ENCODE results near the gene SLC6A1. TPM values are rescaled to one million over a fixed set of nuclear protein-coding genes. Genes with fewer than 3 reads are reported as not detected.

SLC6A1 gene
- total and polyA plus RNA-seq, 2 of the 13 experiments (the other 11 are each of a cell fraction or from before 2014, with no cell fraction given) = not detected

DNA sequence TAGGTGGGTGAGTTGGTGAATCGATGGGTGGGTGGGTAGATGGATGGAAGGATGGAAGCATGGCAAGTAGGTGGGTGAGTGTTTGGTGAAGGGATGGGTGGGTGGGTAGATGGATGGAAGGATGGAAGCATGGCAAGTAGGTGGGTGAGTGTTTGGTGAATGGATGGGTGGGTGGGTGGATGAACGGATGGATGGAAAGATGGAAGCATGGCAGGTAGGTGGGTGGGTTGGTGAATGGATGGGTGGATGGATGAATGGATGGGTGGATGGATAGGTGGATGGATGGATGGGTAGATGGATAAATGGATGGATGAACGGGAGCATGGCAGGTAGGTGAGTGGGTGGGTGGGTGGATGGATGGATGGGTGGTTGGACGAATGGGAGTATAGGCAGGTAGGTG lies 65.1 kb downstream of the SLC6A1 start:
- no peak overlapping the region for H2AFZ ChIP-seq (ENCODE audit: low read length)
- FAIRE-seq (no peak), ATAC-seq (no peak), DNase-seq (ENCODE audit: low spot score) (no peak)
- in situ Hi-C loops (cut with HindIII; ENCODE audit: extremely low pct_ligation_motif_present, low pct_unique_long_range_greater_than_20kb) = no loop called here
- H3K4me2 ChIP-seq (ENCODE audit: low read depth, low read length) = no peak overlapping the region
- H3K9ac ChIP-seq (ENCODE audit: insufficient read depth, low read depth, low read length) = no peak overlapping the region
- no peaks in the 10 kb centered on the region for H3K36me3 ChIP-seq (replicated peaks in 1 of 2; ENCODE audit: control insufficient read depth in 1 of 2, insufficient read depth in 2 of 2, low read length in 2 of 2)
- H3K4me1 ChIP-seq (ENCODE audit: insufficient read depth, low read length) = no peaks in the 10 kb centered on the region
- no peaks in the 10 kb centered on the region for H4K20me1 ChIP-seq (ENCODE audit: insufficient read depth, low read length)
- no TSS peak for BruUV-seq (replicated peaks)
- H3K27me3 ChIP-seq (ENCODE audit: control insufficient read depth in 1 of 2, insufficient read depth in 2 of 2, low read length in 2 of 2) = peaks cover under 1 to 28% of the 10 kb centered on the region in 2 experiments; a peak in 4 of 5 replicates
- POLR2A ChIA-PET = no interaction called here
- no peak overlapping the region for H3K4me3 ChIP-seq (replicated peaks in 1 of 3; ENCODE audit: insufficient read depth in 1 of 3, low read depth in 2 of 3, low read length in 3 of 3)
- intact Hi-C loops (cut with micrococcal nuclease; ENCODE audit: unreplicated experiment) = loop anchor here (2.0 kb wide), 1 partner anchor 299 kb away; no protein-coding TSS in a partner anchor
- no peak overlapping the region for H3K27ac ChIP-seq (ENCODE audit: extremely low read length, insufficient read depth, low read length)
- H3K9me3 ChIP-seq (ENCODE audit: low read length) = no peaks in the 10 kb centered on the region
- TF ChIP-seq SP5 (CRISPR knock-in tag; IDR thresholded peaks at IDR 0.05; ENCODE audit: borderline replicate concordance, low read depth) = no peak
- TF ChIP-seq NCOA2 (CRISPR knock-in tag; IDR thresholded peaks at IDR 0.05) = no peak
- TF ChIP-seq KDM3A (CRISPR knock-in tag; IDR thresholded peaks at IDR 0.05; ENCODE audit: low read depth) = no peak
- no peak for TF ChIP-seq ZNF354B (CRISPR knock-in tag; IDR thresholded peaks at IDR 0.05)
- TF ChIP-seq NFE2L2 (IDR thresholded peaks at IDR 0.05; ENCODE audit: low read length) = no peak
- no peak for TF ChIP-seq ZNF747 (CRISPR knock-in tag; IDR thresholded peaks at IDR 0.05; ENCODE audit: borderline replicate concordance)
- TF ChIP-seq, protein P1, sequence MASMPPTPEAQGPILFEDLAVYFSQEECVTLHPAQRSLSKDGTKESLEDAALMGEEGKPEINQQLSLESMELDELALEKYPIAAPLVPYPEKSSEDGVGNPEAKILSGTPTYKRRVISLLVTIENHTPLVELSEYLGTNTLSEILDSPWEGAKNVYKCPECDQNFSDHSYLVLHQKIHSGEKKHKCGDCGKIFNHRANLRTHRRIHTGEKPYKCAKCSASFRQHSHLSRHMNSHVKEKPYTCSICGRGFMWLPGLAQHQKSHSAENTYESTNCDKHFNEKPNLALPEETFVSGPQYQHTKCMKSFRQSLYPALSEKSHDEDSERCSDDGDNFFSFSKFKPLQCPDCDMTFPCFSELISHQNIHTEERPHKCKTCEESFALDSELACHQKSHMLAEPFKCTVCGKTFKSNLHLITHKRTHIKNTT (CRISPR knock-in tag; IDR thresholded peaks at IDR 0.05) = no peak
- no peak for TF ChIP-seq PCBP1 (IDR thresholded peaks at IDR 0.05; ENCODE audit: borderline replicate concordance, low read depth, low read length)
- TF ChIP-seq ZNF678 (CRISPR knock-in tag; IDR thresholded peaks at IDR 0.05) = no peak
- no peak for TF ChIP-seq MAF1 (CRISPR knock-in tag; IDR thresholded peaks at IDR 0.05; ENCODE audit: borderline replicate concordance)
- no peak for TF ChIP-seq ZNF12 (CRISPR knock-in tag; IDR thresholded peaks at IDR 0.05)
- 5% methylated on average over 4 of the region's 4 CpGs for WGBS (ENCODE audit: low lambda C conversion rate)
- CTCF ChIA-PET (ENCODE audit: low intra/inter-chr PET ratio, low total read pairs) = no interaction called here
- no peaks in the 10 kb centered on the region for H3K79me2 ChIP-seq (ENCODE audit: insufficient read depth, low read length)

Data from HepG2 (cell line).